SK-N-SH (cell line): Measurements from ENCODE around the gene SETSIP. TPM values are rescaled to one million over a fixed set of nuclear protein-coding genes. Genes with fewer than 3 reads are reported as not detected.

Source experiments
- CTCF ChIA-PET: fragments of 300-600, 350-600 bp; formaldehyde crosslinking; extraction: SDS; loops from one replicate; lab custom pipeline; 2021; lab: Yijun Ruan, JAX
- POLR2A ChIA-PET: fragments of 350-600 bp; sonication (Branson Sonifier 250); formaldehyde crosslinking; extraction: SDS; loops from one replicate; lab custom pipeline; 2020; ENCODE audit warnings: antibody characterized with exemption, inconsistent platforms; lab: Yijun Ruan, JAX
- DNase-seq: peaks from one replicate; pipeline ENCODE4 v3.0.0; 2012
- H2AFZ ChIP-seq: fragments of 200-600 bp; sonication (generic); 2 replicates; pipeline ENCODE4 v1.8.1; 2016; ENCODE audit warnings: antibody characterized with exemption, mild to moderate bottlenecking, low read depth
- H3F3A ChIP-seq: fragments of 200-600 bp; sonication (generic); replicated peaks from 2 replicates; pipeline ENCODE3; 2016; ENCODE audit warnings: antibody characterized with exemption, mild to moderate bottlenecking; ENCODE audit not compliant: insufficient read depth
- H3K27ac ChIP-seq, 2 experiments: fragments of 200-500 bp in 1 of 2; fragments of 200-600 bp in 1 of 2; sonication (Bioruptor generic) in 1 of 2; sonication (generic), shearing (Covaris generic) in 1 of 2; 2 replicates each; pipeline versions ENCODE4 v1.5.1 to v1.6.1; 2014 to 2016; ENCODE audit warnings: low read depth in 2 of 2, inconsistent platforms in 1 of 2, low read length in 1 of 2, mild to moderate bottlenecking in 1 of 2, mixed read lengths in 1 of 2
- H3K27me3 ChIP-seq: fragments of 200-600 bp; sonication (generic), shearing (Covaris generic); 2 replicates; pipeline ENCODE4 v1.6.1; 2016; ENCODE audit warnings: mixed run types; ENCODE audit not compliant: insufficient read depth
- H3K36me3 ChIP-seq, 2 experiments: fragments of 200-500 bp in 1 of 2; fragments of 200-600 bp in 1 of 2; sonication (Bioruptor generic) in 1 of 2; sonication (generic) in 1 of 2; replicated peaks in 1 of 2; 2 replicates each; pipeline versions ENCODE3 to v1.5.1; 2014 to 2016; ENCODE audit warnings: low read length in 1 of 2, mild to moderate bottlenecking in 1 of 2; ENCODE audit not compliant: insufficient read depth in 2 of 2, control insufficient read depth in 1 of 2
- H3K4me1 ChIP-seq, 2 experiments: fragments of 200-500 bp in 1 of 2; fragments of 200-600 bp in 1 of 2; sonication (Bioruptor generic) in 1 of 2; sonication (generic), shearing (Covaris generic) in 1 of 2; 2 replicates each; pipeline versions ENCODE4 v1.5.1 to v1.6.1; 2014 to 2016; ENCODE audit warnings: low read depth in 1 of 2, low read length in 1 of 2, mixed run types in 1 of 2; ENCODE audit not compliant: insufficient read depth in 2 of 2, control insufficient read depth in 1 of 2
- H3K4me2 ChIP-seq: fragments of 200-600 bp; sonication (generic), shearing (Covaris generic); 2 replicates; pipeline ENCODE4 v1.6.1; 2017; ENCODE audit warnings: mixed run types
- H3K4me3 ChIP-seq, 2 experiments: fragments of 200-500 bp in 1 of 2; fragments of 200-600 bp in 1 of 2; sonication (Bioruptor generic) in 1 of 2; sonication (generic), shearing (Covaris generic) in 1 of 2; 2 replicates each; pipeline versions ENCODE4 v1.5.1 to v1.8.1; 2014 to 2016; ENCODE audit warnings: low read depth in 2 of 2, inconsistent platforms in 1 of 2, low read length in 1 of 2, mild to moderate bottlenecking in 1 of 2, mixed read lengths in 1 of 2, moderate library complexity in 1 of 2
- H3K79me2 ChIP-seq: fragments of 200-600 bp; sonication (generic); 2 replicates; pipeline ENCODE4 v1.8.1; 2017; ENCODE audit warnings: mild to moderate bottlenecking; ENCODE audit not compliant: insufficient read depth
- H3K9ac ChIP-seq: fragments of 200-600 bp; sonication (generic); 2 replicates; pipeline ENCODE4 v1.6.1; 2017; ENCODE audit warnings: mixed run types
- H3K9me2 ChIP-seq: fragments of 200-600 bp; sonication (generic); 2 replicates; pipeline ENCODE4 v1.6.1; 2017; ENCODE audit warnings: mixed run types
- H3K9me3 ChIP-seq: fragments of 200-600 bp; sonication (generic); 2 replicates; pipeline ENCODE4 v1.6.1; 2017; ENCODE audit warnings: mixed run types, mild to moderate bottlenecking, moderate library complexity
- H4K20me1 ChIP-seq: fragments of 200-600 bp; sonication (generic); 2 replicates; pipeline ENCODE4 v1.6.1; 2017; ENCODE audit warnings: mild to moderate bottlenecking, mixed run types; ENCODE audit not compliant: insufficient read depth
- CTCF ChIP-seq: fragments of 200-600 bp; sonication (generic); IDR thresholded peaks from 2 replicates; pipeline ENCODE4 v1.6.1; 2017; ENCODE audit warnings: antibody characterized with exemption, mild to moderate bottlenecking, moderate library complexity
- EZH2phosphoT487 ChIP-seq: fragments of 200-600 bp; sonication (generic); IDR thresholded peaks from 2 replicates; pipeline ENCODE4 v1.6.1; 2017; ENCODE audit warnings: low read depth, mixed run types, mild to moderate bottlenecking, antibody characterized with exemption, moderate library complexity, borderline replicate concordance
- FOSL2 ChIP-seq: IDR thresholded peaks from 2 replicates; pipeline ENCODE4 v1.4.0; 2012; ENCODE audit warnings: low read depth, mild to moderate bottlenecking, moderate library complexity, borderline replicate concordance
- GATA2 ChIP-seq: sonication (generic); formaldehyde crosslinking; IDR thresholded peaks from 2 replicates; pipeline ENCODE4 v1.5.0; 2020; ENCODE audit warnings: mild to moderate bottlenecking, missing genetic modification reagents
- IRF3 ChIP-seq: fragments of 150-350 bp; IDR thresholded peaks from 2 replicates; pipeline ENCODE4 v1.6.1; 2016; ENCODE audit warnings: mild to moderate bottlenecking, low read depth, low read length
- MAX ChIP-seq: IDR thresholded peaks from 2 replicates; pipeline ENCODE4 v1.4.0; 2012; ENCODE audit warnings: low read depth
- PBX3 ChIP-seq: IDR thresholded peaks from 2 replicates; pipeline ENCODE4; 2012
- RCOR1 ChIP-seq: fragments of 150-350 bp; IDR thresholded peaks from 2 replicates; pipeline ENCODE4 v1.6.1; 2017; ENCODE audit warnings: antibody characterized with exemption, low read length
- USF1 ChIP-seq: IDR thresholded peaks from 2 replicates; pipeline ENCODE4 v1.4.0; 2012; ENCODE audit warnings: low read depth, borderline replicate concordance
- YY1 ChIP-seq: IDR thresholded peaks from 2 replicates; pipeline ENCODE4 v1.4.0; 2012; ENCODE audit warnings: low read depth, mild to moderate bottlenecking
- WGBS: methylation state at CpG from one replicate; pipeline ENCODE4 v1.1.6; 2017; ENCODE audit warnings: low lambda C conversion rate; 5-methylcytosine and 5-hydroxymethylcytosine counted together
- polyA plus RNA-seq, 3 experiments: library from polyadenylated mRNA; depleted of rRNA; stranded (reverse); fragments of >200 nt; gene quantifications; 2 replicates each; pipeline ENCODE4 v1.2.3, GENCODE V29; 2012
- TF ChIP-seq, protein P1 (sequence below): IDR thresholded peaks from 2 replicates; pipeline ENCODE4 v1.4.0; 2012; ENCODE audit warnings: low read depth, borderline replicate concordance
- TF ChIP-seq, protein P2 (sequence below): fragments of 150-350 bp; IDR thresholded peaks from 2 replicates; pipeline ENCODE4 v1.6.1; 2017; ENCODE audit warnings: antibody characterized with exemption, low read length, low read depth, borderline replicate concordance
- TF ChIP-seq, protein P3 (sequence below): IDR thresholded peaks from 2 replicates; pipeline ENCODE4 v1.6.1; 2012; ENCODE audit warnings: mild to moderate bottlenecking, low read depth, low read length, moderate library complexity

Gene SETSIP
- polyA plus RNA-seq, 1 of the 3 experiments (the other 2 are of a cell fraction): not detected

DNA sequence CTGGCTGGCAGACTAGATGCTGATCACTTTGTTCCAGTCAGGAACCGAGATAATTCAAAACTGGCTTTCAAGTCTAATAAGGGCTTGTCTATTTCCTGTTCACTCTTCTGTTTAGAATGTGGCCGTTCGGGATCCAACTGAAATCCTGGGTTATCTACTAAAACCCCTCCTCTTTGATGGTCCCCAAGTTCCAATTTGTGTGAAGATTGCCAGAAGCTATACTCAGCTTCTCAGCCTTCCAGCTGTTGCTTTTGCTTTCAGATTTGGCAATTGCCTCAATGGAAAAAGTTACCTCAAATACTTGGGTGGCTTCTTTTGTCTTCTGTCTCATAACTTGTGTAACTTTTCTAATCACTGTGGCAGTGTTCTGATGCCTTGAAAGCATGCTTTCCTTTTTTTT is 48.7 kb upstream of the SETSIP start:
- no peak for TF ChIP-seq FOSL2
- TF ChIP-seq USF1: no peak
- TF ChIP-seq GATA2 (CRISPR knock-in tag): no peak
- no peak for TF ChIP-seq MAX
- no peak for TF ChIP-seq YY1
- no peak for TF ChIP-seq EZH2phosphoT487
- TF ChIP-seq IRF3: no peak
- no peak for TF ChIP-seq PBX3
- TF ChIP-seq, protein P1, sequence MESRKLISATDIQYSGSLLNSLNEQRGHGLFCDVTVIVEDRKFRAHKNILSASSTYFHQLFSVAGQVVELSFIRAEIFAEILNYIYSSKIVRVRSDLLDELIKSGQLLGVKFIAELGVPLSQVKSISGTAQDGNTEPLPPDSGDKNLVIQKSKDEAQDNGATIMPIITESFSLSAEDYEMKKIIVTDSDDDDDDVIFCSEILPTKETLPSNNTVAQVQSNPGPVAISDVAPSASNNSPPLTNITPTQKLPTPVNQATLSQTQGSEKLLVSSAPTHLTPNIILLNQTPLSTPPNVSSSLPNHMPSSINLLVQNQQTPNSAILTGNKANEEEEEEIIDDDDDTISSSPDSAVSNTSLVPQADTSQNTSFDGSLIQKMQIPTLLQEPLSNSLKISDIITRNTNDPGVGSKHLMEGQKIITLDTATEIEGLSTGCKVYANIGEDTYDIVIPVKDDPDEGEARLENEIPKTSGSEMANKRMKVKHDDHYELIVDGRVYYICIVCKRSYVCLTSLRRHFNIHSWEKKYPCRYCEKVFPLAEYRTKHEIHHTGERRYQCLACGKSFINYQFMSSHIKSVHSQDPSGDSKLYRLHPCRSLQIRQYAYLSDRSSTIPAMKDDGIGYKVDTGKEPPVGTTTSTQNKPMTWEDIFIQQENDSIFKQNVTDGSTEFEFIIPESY: no peak
- no peak for TF ChIP-seq CTCF
- no peak for TF ChIP-seq RCOR1
- TF ChIP-seq, protein P2, sequence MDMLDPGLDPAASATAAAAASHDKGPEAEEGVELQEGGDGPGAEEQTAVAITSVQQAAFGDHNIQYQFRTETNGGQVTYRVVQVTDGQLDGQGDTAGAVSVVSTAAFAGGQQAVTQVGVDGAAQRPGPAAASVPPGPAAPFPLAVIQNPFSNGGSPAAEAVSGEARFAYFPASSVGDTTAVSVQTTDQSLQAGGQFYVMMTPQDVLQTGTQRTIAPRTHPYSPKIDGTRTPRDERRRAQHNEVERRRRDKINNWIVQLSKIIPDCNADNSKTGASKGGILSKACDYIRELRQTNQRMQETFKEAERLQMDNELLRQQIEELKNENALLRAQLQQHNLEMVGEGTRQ: no peak
- TF ChIP-seq, protein P3, sequence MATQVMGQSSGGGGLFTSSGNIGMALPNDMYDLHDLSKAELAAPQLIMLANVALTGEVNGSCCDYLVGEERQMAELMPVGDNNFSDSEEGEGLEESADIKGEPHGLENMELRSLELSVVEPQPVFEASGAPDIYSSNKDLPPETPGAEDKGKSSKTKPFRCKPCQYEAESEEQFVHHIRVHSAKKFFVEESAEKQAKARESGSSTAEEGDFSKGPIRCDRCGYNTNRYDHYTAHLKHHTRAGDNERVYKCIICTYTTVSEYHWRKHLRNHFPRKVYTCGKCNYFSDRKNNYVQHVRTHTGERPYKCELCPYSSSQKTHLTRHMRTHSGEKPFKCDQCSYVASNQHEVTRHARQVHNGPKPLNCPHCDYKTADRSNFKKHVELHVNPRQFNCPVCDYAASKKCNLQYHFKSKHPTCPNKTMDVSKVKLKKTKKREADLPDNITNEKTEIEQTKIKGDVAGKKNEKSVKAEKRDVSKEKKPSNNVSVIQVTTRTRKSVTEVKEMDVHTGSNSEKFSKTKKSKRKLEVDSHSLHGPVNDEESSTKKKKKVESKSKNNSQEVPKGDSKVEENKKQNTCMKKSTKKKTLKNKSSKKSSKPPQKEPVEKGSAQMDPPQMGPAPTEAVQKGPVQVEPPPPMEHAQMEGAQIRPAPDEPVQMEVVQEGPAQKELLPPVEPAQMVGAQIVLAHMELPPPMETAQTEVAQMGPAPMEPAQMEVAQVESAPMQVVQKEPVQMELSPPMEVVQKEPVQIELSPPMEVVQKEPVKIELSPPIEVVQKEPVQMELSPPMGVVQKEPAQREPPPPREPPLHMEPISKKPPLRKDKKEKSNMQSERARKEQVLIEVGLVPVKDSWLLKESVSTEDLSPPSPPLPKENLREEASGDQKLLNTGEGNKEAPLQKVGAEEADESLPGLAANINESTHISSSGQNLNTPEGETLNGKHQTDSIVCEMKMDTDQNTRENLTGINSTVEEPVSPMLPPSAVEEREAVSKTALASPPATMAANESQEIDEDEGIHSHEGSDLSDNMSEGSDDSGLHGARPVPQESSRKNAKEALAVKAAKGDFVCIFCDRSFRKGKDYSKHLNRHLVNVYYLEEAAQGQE: no peak
- DNase-seq: no peak
- H3K4me1 ChIP-seq: no peaks in the 10 kb centered on the region; a peak in 1 of 4 replicates
- H3K9me2 ChIP-seq: no peaks in the 10 kb centered on the region
- H3K27ac ChIP-seq: no peak overlapping the region
- H3K4me2 ChIP-seq: no peak overlapping the region
- H3K27me3 ChIP-seq: no peaks in the 10 kb centered on the region
- H3K4me3 ChIP-seq: no peak overlapping the region
- H2AFZ ChIP-seq: no peak overlapping the region
- no peak overlapping the region for H3K9ac ChIP-seq
- H3K36me3 ChIP-seq: no peaks in the 10 kb centered on the region
- WGBS: 46% methylated on average over 3 of the region's 3 CpGs
- no peaks in the 10 kb centered on the region for H4K20me1 ChIP-seq
- H3K9me3 ChIP-seq: no peaks in the 10 kb centered on the region
- no peaks in the 10 kb centered on the region for H3F3A ChIP-seq
- H3K79me2 ChIP-seq: no peaks in the 10 kb centered on the region
- ChIA-PET POLR2A (no interaction called here), CTCF (no interaction called here)
